NT2/D1 (cell line): ENCODE measurements around the gene LONRF3.

Source experiments
- SUZ12 ChIP-seq: IDR thresholded peaks from 2 replicates; pipeline ENCODE4 v1.6.1; 2011; ENCODE audit not compliant: insufficient read length, insufficient read depth; ENCODE audit errors: extremely low read depth
- YY1 ChIP-seq: IDR thresholded peaks from 2 replicates; pipeline ENCODE4 v1.6.1; 2011; ENCODE audit not compliant: insufficient read length, insufficient read depth

- TF ChIP-seq YY1 (no peak), SUZ12 (no peak)
These were observed 32.9 kb downstream of the LONRF3 start for GRCh38 chrX:119007189-119007770.
